Neural cell (in vitro differentiated cells): ENCODE data around the gene MALAT1. TPM values are rescaled to one million over a fixed set of nuclear protein-coding genes. Genes with fewer than 3 reads are reported as not detected.
A peak's percentile ranks its signal among the peaks of the same experiment; 100 is the strongest.
"Not testable (repeated sequence)": the region's sequence is repeated elsewhere in the genome, so short reads cannot be mapped to it uniquely, and the experiment has no call there.

Source experiments
- H2AFZ ChIP-seq: fragments of 200-600, 300-800 bp; sonication (generic), shearing (Covaris generic); 2 replicates; pipeline ENCODE4 v1.6.0; 2014; ENCODE audit warnings: low read depth, mild to moderate bottlenecking, antibody characterized with exemption, low read length, moderate library complexity
- H3F3A ChIP-seq: fragments of 200-600 bp; shearing (Covaris generic); 2 replicates; pipeline ENCODE4 v1.6.1; 2016; ENCODE audit warnings: mild to moderate bottlenecking, moderate library complexity, mixed read lengths, antibody characterized with exemption, low read length; ENCODE audit not compliant: insufficient read depth, poor library complexity, severe bottlenecking
- H3K27ac ChIP-seq: fragments of 200-600, 300-800 bp; sonication (generic), shearing (Covaris generic); 2 replicates; pipeline ENCODE4 v1.5.1; 2014; ENCODE audit warnings: mild to moderate bottlenecking, low read length, moderate library complexity
- H3K27me3 ChIP-seq: fragments of 300-800, 200-600 bp; sonication (generic), shearing (Covaris generic); 2 replicates; pipeline ENCODE4 v1.6.0; 2014; ENCODE audit warnings: mild to moderate bottlenecking, low read depth, low read length, moderate library complexity; ENCODE audit not compliant: insufficient read depth
- H3K36me3 ChIP-seq: fragments of 300-800, 200-600 bp; sonication (generic), shearing (Covaris generic); 2 replicates; pipeline ENCODE4 v1.5.1; 2014; ENCODE audit warnings: mild to moderate bottlenecking, antibody characterized with exemption, low read length, moderate library complexity; ENCODE audit not compliant: insufficient read depth
- H3K4me2 ChIP-seq: fragments of 300-800, 200-600 bp; sonication (generic), shearing (Covaris generic); 2 replicates; pipeline ENCODE4 v1.6.0; 2014; ENCODE audit warnings: mild to moderate bottlenecking, low read length
- H3K4me3 ChIP-seq: fragments of 300-800, 200-600 bp; sonication (generic), shearing (Covaris generic); 2 replicates; pipeline ENCODE4 v1.5.1; 2014; ENCODE audit warnings: mild to moderate bottlenecking, low read length, moderate library complexity
- H3K79me2 ChIP-seq: fragments of 200-600 bp; shearing (Covaris generic); replicated peaks from 2 replicates; pipeline ENCODE4 v1.6.0; 2014; ENCODE audit warnings: mild to moderate bottlenecking, low read length, moderate library complexity; ENCODE audit not compliant: insufficient read depth
- H3K9ac ChIP-seq: fragments of 300-800, 200-600 bp; sonication (generic), shearing (Covaris generic); 2 replicates; pipeline ENCODE4 v1.6.1; 2016; ENCODE audit warnings: mild to moderate bottlenecking, low read length, mixed read lengths
- H3K9me2 ChIP-seq: fragments of 200-600 bp; shearing (Covaris generic); 2 replicates; pipeline ENCODE4 v1.6.1; 2016; ENCODE audit warnings: mild to moderate bottlenecking, low read length, mixed read lengths; ENCODE audit not compliant: insufficient read depth
- H3K9me3 ChIP-seq: fragments of 200-600, 300-800 bp; sonication (generic), shearing (Covaris generic); 2 replicates; pipeline ENCODE4 v1.6.1; 2016; ENCODE audit warnings: mild to moderate bottlenecking, mixed run types, low read length, moderate library complexity, mixed read lengths
- H4K20me1 ChIP-seq: fragments of 200-600 bp; shearing (Covaris generic); 2 replicates; pipeline ENCODE4 v1.6.1; 2016; ENCODE audit warnings: mild to moderate bottlenecking, mixed run types; ENCODE audit not compliant: insufficient read depth
- EP300 ChIP-seq: fragments of 450-650 bp; conservative IDR thresholded peaks from 2 replicates; pipeline ENCODE4 v1.6.1; 2014; ENCODE audit warnings: antibody characterized with exemption, mild to moderate bottlenecking, moderate library complexity; ENCODE audit not compliant: poor library complexity, severe bottlenecking
- EZH2 ChIP-seq: fragments of 200-600, 300-800 bp; shearing (Covaris generic), sonication (generic); IDR thresholded peaks from 2 replicates; pipeline ENCODE4 v1.6.1; 2014; ENCODE audit warnings: antibody characterized with exemption, low read length, borderline replicate concordance, mild to moderate bottlenecking; ENCODE audit not compliant: insufficient read depth, poor library complexity, severe bottlenecking
- MXI1 ChIP-seq: fragments of 450-650 bp; conservative IDR thresholded peaks from 2 replicates; pipeline ENCODE4 v1.6.1; 2014; ENCODE audit warnings: antibody characterized with exemption, mild to moderate bottlenecking; ENCODE audit not compliant: poor library complexity, severe bottlenecking
- POLR2AphosphoS5 ChIP-seq: IDR thresholded peaks from 2 replicates; pipeline ENCODE4 v1.6.1; 2012
- RAD21 ChIP-seq: fragments of 450-650 bp; conservative IDR thresholded peaks from 2 replicates; pipeline ENCODE4 v1.6.1; 2014; ENCODE audit warnings: antibody characterized with exemption, mild to moderate bottlenecking, moderate library complexity
- REST ChIP-seq: IDR thresholded peaks from 2 replicates; pipeline ENCODE4 v1.6.1; 2012; ENCODE audit warnings: borderline replicate concordance
- SMC3 ChIP-seq: fragments of 450-650 bp; conservative IDR thresholded peaks from 2 replicates; pipeline ENCODE4 v1.6.1; 2014; ENCODE audit warnings: antibody characterized with exemption, mild to moderate bottlenecking, moderate library complexity; ENCODE audit not compliant: poor library complexity
- TAF1 ChIP-seq: IDR thresholded peaks from 2 replicates; pipeline ENCODE4 v1.6.1; 2012; ENCODE audit warnings: low read depth
- polyA plus RNA-seq: library from polyadenylated mRNA; depleted of rRNA; stranded (reverse); fragments of >200 nt; gene quantifications from 2 replicates; pipeline ENCODE4 v1.2.3, GENCODE V29; 2014
- TF ChIP-seq, protein P1 (sequence below): fragments of 450-650 bp; IDR thresholded peaks from 2 replicates; pipeline ENCODE4 v1.5.1; 2014; ENCODE audit warnings: antibody characterized with exemption, mild to moderate bottlenecking, moderate library complexity; ENCODE audit not compliant: poor library complexity, severe bottlenecking

MALAT1 gene
- polyA plus RNA-seq, 1 donor from 2014 or later: 1,383 TPM

- Histone ChIP-seq H3K36me3 (no peaks in the 10 kb centered on the region), H3K9me3 (no peaks in the 10 kb centered on the region), H4K20me1 (no peaks in the 10 kb centered on the region), H3K79me2 (peaks cover 10% of the 10 kb centered on the region), H3K9ac (no peak overlapping the region), H3K27me3 (no peaks in the 10 kb centered on the region), H3K4me3 (no peak overlapping the region), H3K4me2 (no peak overlapping the region), H2AFZ (no peak overlapping the region), H3F3A (no peaks in the 10 kb centered on the region), H3K27ac (no peak overlapping the region), H3K9me2 (no peaks in the 10 kb centered on the region)
- TF ChIP-seq, protein P1, sequence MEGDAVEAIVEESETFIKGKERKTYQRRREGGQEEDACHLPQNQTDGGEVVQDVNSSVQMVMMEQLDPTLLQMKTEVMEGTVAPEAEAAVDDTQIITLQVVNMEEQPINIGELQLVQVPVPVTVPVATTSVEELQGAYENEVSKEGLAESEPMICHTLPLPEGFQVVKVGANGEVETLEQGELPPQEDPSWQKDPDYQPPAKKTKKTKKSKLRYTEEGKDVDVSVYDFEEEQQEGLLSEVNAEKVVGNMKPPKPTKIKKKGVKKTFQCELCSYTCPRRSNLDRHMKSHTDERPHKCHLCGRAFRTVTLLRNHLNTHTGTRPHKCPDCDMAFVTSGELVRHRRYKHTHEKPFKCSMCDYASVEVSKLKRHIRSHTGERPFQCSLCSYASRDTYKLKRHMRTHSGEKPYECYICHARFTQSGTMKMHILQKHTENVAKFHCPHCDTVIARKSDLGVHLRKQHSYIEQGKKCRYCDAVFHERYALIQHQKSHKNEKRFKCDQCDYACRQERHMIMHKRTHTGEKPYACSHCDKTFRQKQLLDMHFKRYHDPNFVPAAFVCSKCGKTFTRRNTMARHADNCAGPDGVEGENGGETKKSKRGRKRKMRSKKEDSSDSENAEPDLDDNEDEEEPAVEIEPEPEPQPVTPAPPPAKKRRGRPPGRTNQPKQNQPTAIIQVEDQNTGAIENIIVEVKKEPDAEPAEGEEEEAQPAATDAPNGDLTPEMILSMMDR: peak; percentile 21
- no peak for TF ChIP-seq EP300
Measured at GRCh38 chr11:65471447-65471891, 27.4 kb upstream of the MALAT1 start.

GRCh38 chr11:65472588-65473277 lies 26.1 kb upstream of the MALAT1 start:
- peaks cover 22% of the 10 kb centered on the region for H3K79me2 ChIP-seq
- H3K27ac ChIP-seq, H3F3A ChIP-seq, H2AFZ ChIP-seq, H3K4me3 ChIP-seq, H3K9me2 ChIP-seq, H3K9me3 ChIP-seq, H3K36me3 ChIP-seq, H3K4me2 ChIP-seq, H4K20me1 ChIP-seq, H3K27me3 ChIP-seq, H3K9ac ChIP-seq: not testable (repeated sequence)

DNA sequence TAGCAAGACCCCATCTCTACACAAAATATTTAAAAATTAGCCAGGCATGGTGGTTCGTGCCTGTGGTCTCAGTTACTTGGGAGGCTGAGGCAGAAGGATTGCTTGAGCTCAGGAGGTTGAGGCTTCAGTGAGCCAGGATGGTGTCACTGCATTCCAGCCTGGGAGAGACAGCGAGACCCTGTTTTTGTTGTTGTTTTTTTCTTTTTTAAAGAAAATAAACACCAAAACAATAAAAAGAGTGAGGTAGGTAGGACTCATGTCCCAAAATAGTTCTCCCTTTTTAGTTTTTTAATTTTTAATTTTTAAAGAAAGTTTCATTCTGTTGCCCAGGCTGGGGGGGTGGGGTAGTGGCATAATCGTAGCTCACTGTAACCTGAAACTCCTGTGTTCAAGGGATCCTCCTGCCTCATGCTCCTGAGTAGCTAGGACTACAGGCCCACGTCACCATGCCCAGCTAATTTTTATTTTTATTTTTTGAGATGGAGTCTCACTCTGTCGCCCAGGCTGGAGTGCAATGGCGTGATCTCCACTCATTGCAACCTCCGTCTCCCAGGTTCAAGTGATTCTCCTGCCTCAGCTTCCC lies 25.5 kb upstream of the MALAT1 start:
- Histone ChIP-seq H3K4me2 (no peak overlapping the region), H3K27me3 (no peaks in the 10 kb centered on the region), H3K9me2 (no peaks in the 10 kb centered on the region), H3K79me2 (peaks cover 26% of the 10 kb centered on the region), H4K20me1 (no peaks in the 10 kb centered on the region), H3K4me3 (no peak overlapping the region), H3K9ac (no peak overlapping the region), H2AFZ (no peak overlapping the region), H3K27ac (no peak overlapping the region), H3F3A (no peaks in the 10 kb centered on the region), H3K9me3 (no peaks in the 10 kb centered on the region), H3K36me3 (no peaks in the 10 kb centered on the region)
- TF ChIP-seq EP300 (no peak), POLR2AphosphoS5 (no peak), TAF1 (no peak), SMC3 (no peak), EZH2 (no peak), RAD21 (no peak), MXI1 (no peak), REST (no peak)
- TF ChIP-seq, protein P1: no peak
